Keratinocyte (primary cell): Measurements from ENCODE around the gene OR7C1. TPM values are rescaled to one million over a fixed set of nuclear protein-coding genes. Genes with fewer than 3 reads are reported as not detected.
A peak's percentile ranks its signal among the peaks of the same experiment; 100 is the strongest.
"Not testable (repeated sequence)": the region's sequence is repeated elsewhere in the genome, so short reads cannot be mapped to it uniquely, and the experiment has no call there.

Experiments used
- DNase-seq: peaks from one replicate; pipeline ENCODE4 v3.0.0-alpha.2; 2011; ENCODE audit warnings: low read depth, missing footprints, low spot score
- FAIRE-seq: peaks from 2 replicates; lab custom pipeline; 2011; peaks lifted over from hg19 to GRCh38; lab: Jason Lieb, UNC
- H2AFZ ChIP-seq: 2 replicates; pipeline ENCODE4 v1.6.0; 2012; ENCODE audit warnings: low read length, control low read depth, inconsistent platforms; ENCODE audit not compliant: control insufficient read depth
- H3K27ac ChIP-seq: 2 replicates; pipeline ENCODE4 v1.5.1; 2011; ENCODE audit warnings: low read length; ENCODE audit not compliant: control insufficient read depth, insufficient read depth
- H3K27me3 ChIP-seq: 3 replicates; pipeline ENCODE4 v1.6.0; 2011; ENCODE audit warnings: low read length; ENCODE audit not compliant: control insufficient read depth, insufficient read depth; ENCODE audit errors: extremely low read depth
- H3K36me3 ChIP-seq, 2 experiments: 2 replicates in 1 of 2; 3 replicates in 1 of 2; pipeline ENCODE4 v1.5.1; 2011; ENCODE audit warnings: low read length in 2 of 2, mild to moderate bottlenecking in 1 of 2; ENCODE audit not compliant: control insufficient read depth in 2 of 2, insufficient read depth in 2 of 2; ENCODE audit errors: extremely low read depth in 1 of 2
- H3K4me1 ChIP-seq: 3 replicates; pipeline ENCODE4 v1.5.1; 2011; ENCODE audit warnings: low read length; ENCODE audit not compliant: control insufficient read depth, insufficient read depth; ENCODE audit errors: extremely low read depth
- H3K4me2 ChIP-seq: 3 replicates; pipeline ENCODE4 v1.6.0; 2011; ENCODE audit warnings: low read depth, low read length; ENCODE audit not compliant: control insufficient read depth, insufficient read depth; ENCODE audit errors: extremely low read depth
- H3K4me3 ChIP-seq, 3 experiments: fragments of 200-600 bp in 1 of 3; sonication (generic) in 1 of 3; 2 replicates in 2 of 3; 3 replicates in 1 of 3; pipeline ENCODE4 v1.5.1; 2011 to 2016; ENCODE audit warnings: low read length in 3 of 3, mild to moderate bottlenecking in 3 of 3, control low read depth in 2 of 3, inconsistent platforms in 1 of 3, low read depth in 1 of 3, mixed read lengths in 1 of 3, mixed run types in 1 of 3, moderate library complexity in 1 of 3; ENCODE audit not compliant: control insufficient read depth in 2 of 3, insufficient read depth in 2 of 3; ENCODE audit errors: extremely low read depth in 1 of 3
- H3K79me2 ChIP-seq: 2 replicates; pipeline ENCODE4 v1.6.0; 2012; ENCODE audit warnings: low read length; ENCODE audit not compliant: control insufficient read depth, insufficient read depth
- H3K9ac ChIP-seq: 3 replicates; pipeline ENCODE4 v1.6.0; 2011; ENCODE audit warnings: low read length; ENCODE audit not compliant: control insufficient read depth, insufficient read depth; ENCODE audit errors: extremely low read depth
- H3K9me1 ChIP-seq: 3 replicates; pipeline ENCODE4 v1.6.0; 2011; ENCODE audit warnings: low read length; ENCODE audit not compliant: control insufficient read depth, insufficient read depth; ENCODE audit errors: extremely low read depth
- H3K9me3 ChIP-seq: 2 replicates; pipeline ENCODE4 v1.5.1; 2012; ENCODE audit warnings: low read depth, low read length; ENCODE audit not compliant: control insufficient read depth
- H4K20me1 ChIP-seq: 3 replicates; pipeline ENCODE4 v1.6.0; 2011; ENCODE audit warnings: low read length; ENCODE audit not compliant: control insufficient read depth, insufficient read depth; ENCODE audit errors: extremely low read depth
- EZH2 ChIP-seq: IDR thresholded peaks from one replicate; pipeline ENCODE4 v1.6.1; 2012; ENCODE audit warnings: inconsistent platforms, mild to moderate bottlenecking, low read length, moderate library complexity
- dilution Hi-C: fragments of 300-500 bp; cut with MboI; formaldehyde crosslinking; loops from one replicate; pipeline ENCODE4 v1.7.0; 2020; ENCODE audit warnings: low sequenced_read_pairs; ENCODE audit not compliant: extremely low pct_ligation_motif_present
- polyA plus RNA-seq, 5 experiments: library from polyadenylated mRNA; depleted of rRNA in 3 of 5; stranded (reverse) in 3 of 5; stranded (forward) in 1 of 5; unstranded in 1 of 5; fragments of >200 nt; gene quantifications; 1 replicate in 1 of 5; 2 replicates in 3 of 5; 3 replicates in 1 of 5; pipeline versions ENCODE4 v1.2.1 to v1.2.3, GENCODE V29; 2011 to 2012; ENCODE audit warnings: missing spikeins in 2 of 5, low read depth in 1 of 5, low replicate concordance in 1 of 5
- TF ChIP-seq, protein P1 (sequence below), 3 experiments: IDR thresholded peaks in 1 of 3; conservative IDR thresholded peaks in 1 of 3; optimal IDR thresholded peaks in 1 of 3; 2 replicates in 2 of 3; 3 replicates in 1 of 3; pipeline versions ENCODE3 to v1.5.1; 2011; ENCODE audit warnings: low read length in 3 of 3, mild to moderate bottlenecking in 3 of 3, moderate library complexity in 2 of 3, control low read depth in 1 of 3, inconsistent platforms in 1 of 3; ENCODE audit not compliant: insufficient read depth in 2 of 3; ENCODE audit errors: extremely low read depth in 1 of 3

Gene OR7C1
- polyA plus RNA-seq, 1 donor (not counting 4 experiments of a cell fraction or from before 2014, with no cell fraction given), result 0.09 TPM

GRCh38 chr19:14775869-14776586 is 59.0 kb downstream of the OR7C1 start:
- Histone ChIP-seq H2AFZ (peak overlapping the region; percentile 69), H3K36me3 (peaks cover 0 to 10% of the 10 kb centered on the region in 2 experiments), H3K4me1 (peaks cover 5% of the 10 kb centered on the region), H3K27ac (no peak overlapping the region), H4K20me1 (no peaks in the 10 kb centered on the region), H3K9me3 (no peaks in the 10 kb centered on the region), H3K79me2 (no peaks in the 10 kb centered on the region), H3K4me3 (peak overlapping the region; percentile 58 to 67 (median 61)), H3K4me2 (peak overlapping the region; percentile 65), H3K9me1 (no peaks in the 10 kb centered on the region), H3K9ac (peak overlapping the region; percentile 60), H3K27me3 (no peaks in the 10 kb centered on the region)
- no peak for DNase-seq
- dilution Hi-C loops, result no loop called here
- TF ChIP-seq, protein P1, sequence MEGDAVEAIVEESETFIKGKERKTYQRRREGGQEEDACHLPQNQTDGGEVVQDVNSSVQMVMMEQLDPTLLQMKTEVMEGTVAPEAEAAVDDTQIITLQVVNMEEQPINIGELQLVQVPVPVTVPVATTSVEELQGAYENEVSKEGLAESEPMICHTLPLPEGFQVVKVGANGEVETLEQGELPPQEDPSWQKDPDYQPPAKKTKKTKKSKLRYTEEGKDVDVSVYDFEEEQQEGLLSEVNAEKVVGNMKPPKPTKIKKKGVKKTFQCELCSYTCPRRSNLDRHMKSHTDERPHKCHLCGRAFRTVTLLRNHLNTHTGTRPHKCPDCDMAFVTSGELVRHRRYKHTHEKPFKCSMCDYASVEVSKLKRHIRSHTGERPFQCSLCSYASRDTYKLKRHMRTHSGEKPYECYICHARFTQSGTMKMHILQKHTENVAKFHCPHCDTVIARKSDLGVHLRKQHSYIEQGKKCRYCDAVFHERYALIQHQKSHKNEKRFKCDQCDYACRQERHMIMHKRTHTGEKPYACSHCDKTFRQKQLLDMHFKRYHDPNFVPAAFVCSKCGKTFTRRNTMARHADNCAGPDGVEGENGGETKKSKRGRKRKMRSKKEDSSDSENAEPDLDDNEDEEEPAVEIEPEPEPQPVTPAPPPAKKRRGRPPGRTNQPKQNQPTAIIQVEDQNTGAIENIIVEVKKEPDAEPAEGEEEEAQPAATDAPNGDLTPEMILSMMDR (optimal IDR thresholded peaks at IDR 0.05 in 1 of 3, IDR thresholded peaks at IDR 0.05 in 1 of 3, conservative IDR thresholded peaks at IDR 0.05 in 1 of 3; ENCODE audit: extremely low read depth in 1 of 3, insufficient read depth in 2 of 3, low read length in 3 of 3), result peak in 1 of 3 experiments; percentile 23
- TF ChIP-seq EZH2, result no peak
- FAIRE-seq, result no peak

DNA sequence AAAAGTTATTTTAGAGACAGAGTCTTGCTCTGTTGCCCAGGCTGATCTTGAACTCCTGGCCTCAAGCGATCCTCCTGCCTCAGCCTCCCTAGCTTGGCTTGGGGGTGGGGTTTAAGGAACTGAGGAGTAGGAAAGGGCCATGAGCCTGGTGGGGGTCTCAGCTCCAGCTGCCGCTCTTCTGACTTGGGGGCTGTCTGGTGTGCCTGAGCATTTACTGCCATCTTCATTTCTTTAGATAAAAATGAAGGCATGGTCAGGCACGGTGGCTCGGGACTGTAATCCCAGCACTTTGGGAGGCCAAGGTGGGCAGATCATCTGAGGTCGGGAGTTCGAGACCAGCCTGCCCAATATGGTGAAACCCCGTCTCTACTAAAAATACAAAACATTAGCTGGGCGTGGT is 59.7 kb downstream of the OR7C1 start:
- FAIRE-seq, H3K79me2 ChIP-seq, H3K9me1 ChIP-seq, H3K27me3 ChIP-seq, H3K4me1 ChIP-seq, dilution Hi-C loops, DNase-seq, H3K4me2 ChIP-seq, H2AFZ ChIP-seq, H3K9ac ChIP-seq, H3K9me3 ChIP-seq, H4K20me1 ChIP-seq, H3K27ac ChIP-seq: not testable (repeated sequence)
- Histone ChIP-seq H3K36me3 (peaks cover 0 to 13% of the 10 kb centered on the region in 2 experiments), H3K4me3 (peak overlapping the region in 1 of 3 experiments; percentile 58)
